ENCODE measurements around the gene PCDHGA5. TPM values are rescaled to one million over a fixed set of nuclear protein-coding genes. Genes with fewer than 3 reads are reported as not detected.

The PCDHGA5 gene
- total and polyA plus RNA-seq, 2 of the 8 experiments (the other 6 are each of a cell fraction or from before 2014, with no cell fraction given), result 1.1 to 1.3 TPM

DNA sequence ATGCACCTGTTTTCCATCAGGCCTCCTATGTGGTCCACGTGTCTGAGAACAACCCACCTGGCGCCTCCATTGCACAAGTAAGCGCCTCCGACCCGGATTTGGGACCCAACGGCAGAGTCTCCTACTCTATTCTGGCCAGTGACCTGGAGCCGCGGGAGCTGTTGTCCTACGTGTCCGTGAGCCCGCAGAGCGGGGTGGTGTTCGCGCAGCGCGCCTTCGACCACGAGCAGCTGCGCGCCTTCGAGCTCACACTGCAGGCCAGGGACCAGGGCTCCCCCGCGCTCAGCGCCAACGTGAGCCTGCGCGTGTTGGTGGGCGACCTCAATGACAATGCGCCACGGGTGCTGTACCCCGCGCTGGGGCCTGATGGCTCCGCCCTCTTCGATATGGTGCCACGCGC is 12.4 kb upstream of the PCDHGA5 start (continued):
- TF ChIP-seq, protein P1, sequence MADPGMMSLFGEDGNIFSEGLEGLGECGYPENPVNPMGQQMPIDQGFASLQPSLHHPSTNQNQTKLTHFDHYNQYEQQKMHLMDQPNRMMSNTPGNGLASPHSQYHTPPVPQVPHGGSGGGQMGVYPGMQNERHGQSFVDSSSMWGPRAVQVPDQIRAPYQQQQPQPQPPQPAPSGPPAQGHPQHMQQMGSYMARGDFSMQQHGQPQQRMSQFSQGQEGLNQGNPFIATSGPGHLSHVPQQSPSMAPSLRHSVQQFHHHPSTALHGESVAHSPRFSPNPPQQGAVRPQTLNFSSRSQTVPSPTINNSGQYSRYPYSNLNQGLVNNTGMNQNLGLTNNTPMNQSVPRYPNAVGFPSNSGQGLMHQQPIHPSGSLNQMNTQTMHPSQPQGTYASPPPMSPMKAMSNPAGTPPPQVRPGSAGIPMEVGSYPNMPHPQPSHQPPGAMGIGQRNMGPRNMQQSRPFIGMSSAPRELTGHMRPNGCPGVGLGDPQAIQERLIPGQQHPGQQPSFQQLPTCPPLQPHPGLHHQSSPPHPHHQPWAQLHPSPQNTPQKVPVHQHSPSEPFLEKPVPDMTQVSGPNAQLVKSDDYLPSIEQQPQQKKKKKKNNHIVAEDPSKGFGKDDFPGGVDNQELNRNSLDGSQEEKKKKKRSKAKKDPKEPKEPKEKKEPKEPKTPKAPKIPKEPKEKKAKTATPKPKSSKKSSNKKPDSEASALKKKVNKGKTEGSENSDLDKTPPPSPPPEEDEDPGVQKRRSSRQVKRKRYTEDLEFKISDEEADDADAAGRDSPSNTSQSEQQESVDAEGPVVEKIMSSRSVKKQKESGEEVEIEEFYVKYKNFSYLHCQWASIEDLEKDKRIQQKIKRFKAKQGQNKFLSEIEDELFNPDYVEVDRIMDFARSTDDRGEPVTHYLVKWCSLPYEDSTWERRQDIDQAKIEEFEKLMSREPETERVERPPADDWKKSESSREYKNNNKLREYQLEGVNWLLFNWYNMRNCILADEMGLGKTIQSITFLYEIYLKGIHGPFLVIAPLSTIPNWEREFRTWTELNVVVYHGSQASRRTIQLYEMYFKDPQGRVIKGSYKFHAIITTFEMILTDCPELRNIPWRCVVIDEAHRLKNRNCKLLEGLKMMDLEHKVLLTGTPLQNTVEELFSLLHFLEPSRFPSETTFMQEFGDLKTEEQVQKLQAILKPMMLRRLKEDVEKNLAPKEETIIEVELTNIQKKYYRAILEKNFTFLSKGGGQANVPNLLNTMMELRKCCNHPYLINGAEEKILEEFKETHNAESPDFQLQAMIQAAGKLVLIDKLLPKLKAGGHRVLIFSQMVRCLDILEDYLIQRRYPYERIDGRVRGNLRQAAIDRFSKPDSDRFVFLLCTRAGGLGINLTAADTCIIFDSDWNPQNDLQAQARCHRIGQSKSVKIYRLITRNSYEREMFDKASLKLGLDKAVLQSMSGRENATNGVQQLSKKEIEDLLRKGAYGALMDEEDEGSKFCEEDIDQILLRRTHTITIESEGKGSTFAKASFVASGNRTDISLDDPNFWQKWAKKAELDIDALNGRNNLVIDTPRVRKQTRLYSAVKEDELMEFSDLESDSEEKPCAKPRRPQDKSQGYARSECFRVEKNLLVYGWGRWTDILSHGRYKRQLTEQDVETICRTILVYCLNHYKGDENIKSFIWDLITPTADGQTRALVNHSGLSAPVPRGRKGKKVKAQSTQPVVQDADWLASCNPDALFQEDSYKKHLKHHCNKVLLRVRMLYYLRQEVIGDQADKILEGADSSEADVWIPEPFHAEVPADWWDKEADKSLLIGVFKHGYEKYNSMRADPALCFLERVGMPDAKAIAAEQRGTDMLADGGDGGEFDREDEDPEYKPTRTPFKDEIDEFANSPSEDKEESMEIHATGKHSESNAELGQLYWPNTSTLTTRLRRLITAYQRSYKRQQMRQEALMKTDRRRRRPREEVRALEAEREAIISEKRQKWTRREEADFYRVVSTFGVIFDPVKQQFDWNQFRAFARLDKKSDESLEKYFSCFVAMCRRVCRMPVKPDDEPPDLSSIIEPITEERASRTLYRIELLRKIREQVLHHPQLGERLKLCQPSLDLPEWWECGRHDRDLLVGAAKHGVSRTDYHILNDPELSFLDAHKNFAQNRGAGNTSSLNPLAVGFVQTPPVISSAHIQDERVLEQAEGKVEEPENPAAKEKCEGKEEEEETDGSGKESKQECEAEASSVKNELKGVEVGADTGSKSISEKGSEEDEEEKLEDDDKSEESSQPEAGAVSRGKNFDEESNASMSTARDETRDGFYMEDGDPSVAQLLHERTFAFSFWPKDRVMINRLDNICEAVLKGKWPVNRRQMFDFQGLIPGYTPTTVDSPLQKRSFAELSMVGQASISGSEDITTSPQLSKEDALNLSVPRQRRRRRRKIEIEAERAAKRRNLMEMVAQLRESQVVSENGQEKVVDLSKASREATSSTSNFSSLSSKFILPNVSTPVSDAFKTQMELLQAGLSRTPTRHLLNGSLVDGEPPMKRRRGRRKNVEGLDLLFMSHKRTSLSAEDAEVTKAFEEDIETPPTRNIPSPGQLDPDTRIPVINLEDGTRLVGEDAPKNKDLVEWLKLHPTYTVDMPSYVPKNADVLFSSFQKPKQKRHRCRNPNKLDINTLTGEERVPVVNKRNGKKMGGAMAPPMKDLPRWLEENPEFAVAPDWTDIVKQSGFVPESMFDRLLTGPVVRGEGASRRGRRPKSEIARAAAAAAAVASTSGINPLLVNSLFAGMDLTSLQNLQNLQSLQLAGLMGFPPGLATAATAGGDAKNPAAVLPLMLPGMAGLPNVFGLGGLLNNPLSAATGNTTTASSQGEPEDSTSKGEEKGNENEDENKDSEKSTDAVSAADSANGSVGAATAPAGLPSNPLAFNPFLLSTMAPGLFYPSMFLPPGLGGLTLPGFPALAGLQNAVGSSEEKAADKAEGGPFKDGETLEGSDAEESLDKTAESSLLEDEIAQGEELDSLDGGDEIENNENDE (IDR thresholded peaks at IDR 0.05; ENCODE audit: insufficient replicate concordance, low read length), result no peak
- TF ChIP-seq HDAC6 (IDR thresholded peaks at IDR 0.05; ENCODE audit: low read depth, low read length) (no peak), EP300 (IDR thresholded peaks at IDR 0.05; ENCODE audit: borderline replicate concordance in 1 of 2, low read depth in 2 of 2, low read length in 2 of 2) (no peak), GABPA (IDR thresholded peaks at IDR 0.05; ENCODE audit: borderline replicate concordance, insufficient read depth, low read length) (no peak), CBX5 (IDR thresholded peaks at IDR 0.05; ENCODE audit: low read depth, low read length) (no peak), BRCA1 (IDR thresholded peaks at IDR 0.05; ENCODE audit: low read depth, low read length) (no peak), RXRA (IDR thresholded peaks at IDR 0.05; ENCODE audit: insufficient read depth, low read depth, low read length) (no peak), CEBPB (IDR thresholded peaks at IDR 0.05; ENCODE audit: low read depth, low read length) (no peak), CHD2 (IDR thresholded peaks at IDR 0.05; ENCODE audit: low read length) (no peak), KDM4A (IDR thresholded peaks at IDR 0.05; ENCODE audit: low read depth, low read length, severe bottlenecking) (no peak)
- TF ChIP-seq, protein P2, sequence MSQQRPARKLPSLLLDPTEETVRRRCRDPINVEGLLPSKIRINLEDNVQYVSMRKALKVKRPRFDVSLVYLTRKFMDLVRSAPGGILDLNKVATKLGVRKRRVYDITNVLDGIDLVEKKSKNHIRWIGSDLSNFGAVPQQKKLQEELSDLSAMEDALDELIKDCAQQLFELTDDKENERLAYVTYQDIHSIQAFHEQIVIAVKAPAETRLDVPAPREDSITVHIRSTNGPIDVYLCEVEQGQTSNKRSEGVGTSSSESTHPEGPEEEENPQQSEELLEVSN (IDR thresholded peaks at IDR 0.05), result no peak

Measured in H1 (cell line).